GM18511 (cell line): ENCODE measurements around the gene SLAMF8.

Source experiments
- ATAC-seq: cut with Tn5 transposase; IDR thresholded peaks from one replicate; pipeline ENCODE4 v1.9.1; 2021; ENCODE audit warnings: mild to moderate bottlenecking, moderate library complexity; ENCODE audit not compliant: unreplicated experiment

SLAMF8 gene

GRCh38 chr1:159845751-159846629, 19.3 kb downstream of the SLAMF8 start:
- no peak for ATAC-seq

GRCh38 chr1:159847231-159847630, 20.6 kb downstream of the SLAMF8 start:
- ATAC-seq, result no peak

- ATAC-seq, result no peak
Observed at GRCh38 chr1:159848326-159848725, 21.7 kb downstream of the SLAMF8 start.

- ATAC-seq, result no peak
Observed at GRCh38 chr1:159849626-159850366, 23.1 kb downstream of the SLAMF8 start.

GRCh38 chr1:159851407-159851806, 24.7 kb downstream of the SLAMF8 start:
- ATAC-seq, result no peak

GRCh38 chr1:159853417-159854115, 26.9 kb downstream of the SLAMF8 start:
- ATAC-seq, result no peak

- ATAC-seq, result peak; percentile 21
Observed at GRCh38 chr1:159854116-159854692, 27.5 kb downstream of the SLAMF8 start.

- ATAC-seq, result peak; percentile 92
Observed at GRCh38 chr1:159854693-159855192, 28.1 kb downstream of the SLAMF8 start.

GRCh38 chr1:159855709-159856108, 29.0 kb downstream of the SLAMF8 start:
- ATAC-seq, result no peak

- no peak for ATAC-seq
Observed at GRCh38 chr1:159856576-159856975, 29.9 kb downstream of the SLAMF8 start.

- ATAC-seq, result no peak
Observed at GRCh38 chr1:159857889-159858288, 31.2 kb downstream of the SLAMF8 start.

- no peak for ATAC-seq
Observed at GRCh38 chr1:159859767-159860322, 33.2 kb downstream of the SLAMF8 start.

- ATAC-seq, result no peak
Observed at GRCh38 chr1:159860456-159860855, 33.8 kb downstream of the SLAMF8 start.

- ATAC-seq, result no peak
Observed at GRCh38 chr1:159861218-159861617, 34.5 kb downstream of the SLAMF8 start.

- ATAC-seq, result no peak
Observed at GRCh38 chr1:159862031-159862430, 35.4 kb downstream of the SLAMF8 start.

GRCh38 chr1:159862557-159862956, 35.9 kb downstream of the SLAMF8 start, which contains the start of gene VSIG8:
TSS of gene VSIG8 (minus strand) at chr1:159862657. CDS start at chr1:159862521, 136 bp downstream.
- no peak for ATAC-seq

- no peak for ATAC-seq
Observed at GRCh38 chr1:159864262-159864661, 37.6 kb downstream of the SLAMF8 start.

GRCh38 chr1:159866066-159866465, 39.4 kb downstream of the SLAMF8 start:
- ATAC-seq, result no peak

- ATAC-seq, result no peak
Observed at GRCh38 chr1:159866905-159867663, 40.4 kb downstream of the SLAMF8 start.

- ATAC-seq, result no peak
Observed at GRCh38 chr1:159867664-159868026, 41.0 kb downstream of the SLAMF8 start.
